WERI-Rb-1 (cell line): ENCODE data around the gene PDS5B.
"Not testable (repeated sequence)": the region's sequence is repeated elsewhere in the genome, so short reads cannot be mapped to it uniquely, and the experiment has no call there.

ENCODE experiments used
- DNase-seq: peaks from one replicate; pipeline ENCODE4 v3.0.0-alpha.2; 2020
- H3K27ac ChIP-seq: fragments of 250-450 bp; sonication (Bioruptor Pico); 2 replicates; pipeline ENCODE4 v1.5.1; 2020; ENCODE audit warnings: mild to moderate bottlenecking, moderate library complexity
- H3K27me3 ChIP-seq: fragments of 250-450 bp; sonication (Bioruptor Pico); 2 replicates; pipeline ENCODE4 v1.5.1; 2021; ENCODE audit warnings: mild to moderate bottlenecking, low read depth, moderate library complexity; ENCODE audit not compliant: insufficient read depth, severe bottlenecking
- H3K36me3 ChIP-seq: fragments of 250-450 bp; sonication (Bioruptor Pico); 2 replicates; pipeline ENCODE4 v1.5.1; 2020; ENCODE audit warnings: mild to moderate bottlenecking, moderate library complexity
- H3K4me3 ChIP-seq: 2 replicates; pipeline ENCODE4 v1.5.1; 2011; ENCODE audit warnings: low read depth, mild to moderate bottlenecking, control low read depth, low read length
- H3K9me3 ChIP-seq: fragments of 250-450 bp; sonication (Bioruptor Pico); 2 replicates; pipeline ENCODE4 v1.5.1; 2021; ENCODE audit warnings: mild to moderate bottlenecking, moderate library complexity; ENCODE audit not compliant: severe bottlenecking
- CTCF ChIP-seq: IDR thresholded peaks from 2 replicates; pipeline ENCODE4 v1.5.1; 2011; ENCODE audit warnings: low read depth, mild to moderate bottlenecking, control low read depth, inconsistent platforms, low read length

Gene PDS5B

DNA sequence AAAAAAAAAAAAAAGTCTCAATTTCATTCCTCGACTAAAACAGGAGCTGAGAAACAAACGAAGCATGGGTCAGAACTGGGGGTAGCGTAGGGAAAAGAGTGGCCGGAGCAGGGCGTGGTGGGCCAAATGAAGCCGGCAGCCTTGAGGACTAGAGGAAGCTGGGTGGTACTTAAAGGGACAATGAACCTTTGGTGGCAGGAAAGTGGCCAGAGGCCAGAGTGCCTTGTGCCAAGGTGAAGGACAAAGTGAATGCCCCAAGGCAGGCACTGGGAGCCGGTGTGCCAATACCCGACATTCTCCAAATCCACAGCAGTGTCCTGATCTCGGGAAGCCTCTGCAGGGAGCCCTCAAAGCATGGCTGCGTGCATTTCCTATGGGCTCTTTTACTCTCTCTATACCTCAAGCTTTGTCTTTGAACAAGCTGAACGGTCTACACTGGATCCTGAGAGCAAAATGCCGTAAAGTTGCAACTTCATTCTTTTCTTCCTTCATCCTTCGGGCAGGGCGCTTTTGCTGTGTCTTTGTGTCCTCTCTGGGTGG lies 235.0 kb downstream of the PDS5B start:
- Histone ChIP-seq H3K27ac (no peak overlapping the region), H3K27me3 (no peaks in the 10 kb centered on the region), H3K36me3 (no peaks in the 10 kb centered on the region), H3K4me3 (no peak overlapping the region), H3K9me3 (no peaks in the 10 kb centered on the region)
- no peak for TF ChIP-seq CTCF
- DNase-seq: no peak

GRCh38 chr13:32822771-32823170 lies 236.5 kb downstream of the PDS5B start:
- DNase-seq: no peak
- TF ChIP-seq CTCF: no peak
- Histone ChIP-seq H3K36me3 (no peaks in the 10 kb centered on the region), H3K9me3 (no peaks in the 10 kb centered on the region), H3K27ac (no peak overlapping the region), H3K27me3 (no peaks in the 10 kb centered on the region), H3K4me3 (no peak overlapping the region)

GRCh38 chr13:32823597-32823996 lies 237.3 kb downstream of the PDS5B start:
- Histone ChIP-seq H3K9me3 (no peaks in the 10 kb centered on the region), H3K36me3 (no peaks in the 10 kb centered on the region), H3K4me3 (no peak overlapping the region), H3K27ac (no peak overlapping the region), H3K27me3 (no peaks in the 10 kb centered on the region)
- DNase-seq: no peak
- TF ChIP-seq CTCF: no peak

- no peak for TF ChIP-seq CTCF
- H3K4me3 ChIP-seq: no peak overlapping the region
- H3K36me3 ChIP-seq: no peaks in the 10 kb centered on the region
- no peaks in the 10 kb centered on the region for H3K9me3 ChIP-seq
- H3K27me3 ChIP-seq: no peaks in the 10 kb centered on the region
- no peak overlapping the region for H3K27ac ChIP-seq
- DNase-seq: no peak
Observed at GRCh38 chr13:32824061-32824460, 237.8 kb downstream of the PDS5B start.

DNA sequence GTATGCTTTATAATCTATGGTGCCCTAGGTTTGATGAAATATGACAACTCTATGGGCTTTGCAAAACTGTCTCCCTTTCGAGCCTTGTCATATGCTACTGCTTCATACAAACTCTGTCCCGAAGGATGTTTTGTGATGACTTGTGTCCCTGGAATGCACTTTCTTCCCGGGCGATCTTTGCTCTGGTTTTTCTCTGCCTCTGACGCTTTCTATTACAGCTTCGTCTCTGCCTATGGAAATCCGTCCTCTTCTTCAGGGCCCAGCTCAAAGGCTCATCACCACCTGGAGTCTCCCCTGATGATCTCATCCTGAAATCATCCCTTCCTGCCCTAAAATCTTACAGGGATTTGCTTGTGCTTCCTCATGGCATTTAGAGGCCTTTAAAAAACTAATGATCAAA lies 238.4 kb downstream of the PDS5B start:
- no peak for TF ChIP-seq CTCF
- H3K9me3 ChIP-seq: no peaks in the 10 kb centered on the region
- no peak overlapping the region for H3K27ac ChIP-seq
- H3K36me3 ChIP-seq: no peaks in the 10 kb centered on the region
- no peaks in the 10 kb centered on the region for H3K27me3 ChIP-seq
- DNase-seq: no peak
- no peak overlapping the region for H3K4me3 ChIP-seq

DNA sequence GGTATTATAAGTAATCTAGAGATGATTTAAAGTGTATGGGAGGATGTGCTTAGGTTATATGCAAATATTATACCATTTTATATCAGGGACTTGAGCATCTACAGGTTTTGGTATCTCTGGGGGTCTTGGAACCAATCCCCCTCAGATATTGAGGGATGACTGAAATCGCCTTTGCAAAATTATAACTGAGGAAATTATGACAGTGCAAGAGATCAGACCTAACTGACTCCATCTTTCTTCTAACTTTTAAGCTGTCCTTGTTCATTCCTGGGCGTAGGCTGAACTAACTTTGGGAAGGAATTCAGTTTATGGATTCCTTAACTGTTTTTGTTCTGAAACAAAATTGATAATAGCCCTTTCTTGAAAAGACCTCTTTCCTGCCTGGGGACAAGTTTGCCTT lies 239.2 kb downstream of the PDS5B start:
- H3K27ac ChIP-seq: no peak overlapping the region
- no peaks in the 10 kb centered on the region for H3K27me3 ChIP-seq
- H3K36me3 ChIP-seq: no peaks in the 10 kb centered on the region

GRCh38 chr13:32826372-32826771 lies 240.1 kb downstream of the PDS5B start:
- not testable (repeated sequence) for H3K27ac ChIP-seq, DNase-seq, H3K4me3 ChIP-seq, H3K27me3 ChIP-seq, H3K9me3 ChIP-seq, H3K36me3 ChIP-seq

More for the DNA sequence above, 239.2 kb downstream of the PDS5B start:
- Histone ChIP-seq H3K4me3 (no peak overlapping the region), H3K9me3 (no peaks in the 10 kb centered on the region)
- no peak for TF ChIP-seq CTCF
- no peak for DNase-seq
